Stimulated activated CD4-positive, alpha-beta T cell treated with anti-CD3 and anti-CD28 coated beads, Interleukin-4, amount 100 ng/mL, for 48 hours (primary cell): Measurements from ENCODE around the gene INSL3.

ENCODE experiments used
- DNase-seq, 2 donors: peaks; one replicate each; pipeline ENCODE4 v3.0.0-alpha.2; 2020; ENCODE audit warnings: low read depth in 2 of 2

INSL3 gene

GRCh38 chr19:17846146-17846545 lies 24.8 kb upstream of the INSL3 start:
- no peak for DNase-seq

GRCh38 chr19:17843908-17844490 lies 22.7 kb upstream of the INSL3 start:
- no peak for DNase-seq

- no peak for DNase-seq
Measured at GRCh38 chr19:17843292-17843827, 22.0 kb upstream of the INSL3 start.

GRCh38 chr19:17842663-17843291 lies 21.5 kb upstream of the INSL3 start:
- DNase-seq: no peak

GRCh38 chr19:17841810-17842662 lies 20.7 kb upstream of the INSL3 start:
- DNase-seq: peak; percentile 69 to 80

- DNase-seq: no peak
Measured at GRCh38 chr19:17841371-17841809, 20.1 kb upstream of the INSL3 start.

GRCh38 chr19:17840019-17840418 lies 18.7 kb upstream of the INSL3 start:
- DNase-seq: no peak

- DNase-seq: no peak
Measured at GRCh38 chr19:17837972-17838371, 16.7 kb upstream of the INSL3 start.

- no peak for DNase-seq
Measured at GRCh38 chr19:17836530-17836929, 15.2 kb upstream of the INSL3 start.

- DNase-seq: no peak
Measured at GRCh38 chr19:17835182-17836006, 14.1 kb upstream of the INSL3 start.

GRCh38 chr19:17834350-17835181 lies 13.2 kb upstream of the INSL3 start:
- DNase-seq: no peak

GRCh38 chr19:17832443-17833208 lies 11.3 kb upstream of the INSL3 start:
- DNase-seq: no peak

- DNase-seq: no peak
Measured at GRCh38 chr19:17831419-17831888, 10.1 kb upstream of the INSL3 start.

- peak; percentile 48 to 76 for DNase-seq
Measured at GRCh38 chr19:17830567-17831418, 9.5 kb upstream of the INSL3 start.

- DNase-seq: no peak
Measured at GRCh38 chr19:17829855-17830566, 8.7 kb upstream of the INSL3 start.

GRCh38 chr19:17826508-17827056 lies 5.3 kb upstream of the INSL3 start:
- no peak for DNase-seq

GRCh38 chr19:17824339-17824738 lies 3.0 kb upstream of the INSL3 start:
- DNase-seq: no peak
